Activated CD4-positive, alpha-beta T cell treated with anti-CD3 and anti-CD28 coated beads, Interleukin-2, Interleukin-6, amounts not matched to agents 100 ng/mL and 50 ng/mL, durations not matched to agents 16 hours and 8 hours (primary cell): ENCODE results near the gene LRP6.
A peak's percentile ranks its signal among the peaks of the same experiment; 100 is the strongest.
"Not testable (repeated sequence)": the region's sequence is repeated elsewhere in the genome, so short reads cannot be mapped to it uniquely, and the experiment has no call there.

Experiments used
- DNase-seq: peaks from one replicate; pipeline ENCODE4 v3.0.0-alpha.2; 2020

The LRP6 gene

GRCh38 chr12:12266873-12267741 is at the start of gene LRP6:
Gene LRP6, minus strand, starts transcription at chr12:12267044. Its CDS starts 309 bp downstream, at chr12:12266735.
- DNase-seq: peak; percentile 67

GRCh38 chr12:12315838-12316237 is 49.0 kb upstream of the LRP6 start:
- no peak for DNase-seq

- not testable (repeated sequence) for DNase-seq
Observed at GRCh38 chr12:12310695-12311094, 43.9 kb upstream of the LRP6 start.

GRCh38 chr12:12305568-12306300 is 38.9 kb upstream of the LRP6 start:
- peak; percentile 13 for DNase-seq

- DNase-seq: no peak
Observed at GRCh38 chr12:12302976-12303375, 36.1 kb upstream of the LRP6 start.

- no peak for DNase-seq
Observed at GRCh38 chr12:12301122-12301521, 34.3 kb upstream of the LRP6 start.

GRCh38 chr12:12297201-12297830 is 30.5 kb upstream of the LRP6 start:
- DNase-seq: no peak

GRCh38 chr12:12294215-12295005 is 27.6 kb upstream of the LRP6 start:
- DNase-seq: no peak

- no peak for DNase-seq
Observed at GRCh38 chr12:12290206-12290605, 23.4 kb upstream of the LRP6 start.

- DNase-seq: no peak
Observed at GRCh38 chr12:12286441-12286840, 19.6 kb upstream of the LRP6 start.

- DNase-seq: no peak
Observed at GRCh38 chr12:12282761-12283425, 16.0 kb upstream of the LRP6 start.

- DNase-seq: no peak
Observed at GRCh38 chr12:12282202-12282601, 15.4 kb upstream of the LRP6 start.

GRCh38 chr12:12281134-12281533 is 14.3 kb upstream of the LRP6 start:
- no peak for DNase-seq

GRCh38 chr12:12278899-12279298 is 12.1 kb upstream of the LRP6 start:
- no peak for DNase-seq

GRCh38 chr12:12275874-12276273 is 9.0 kb upstream of the LRP6 start:
- DNase-seq: no peak

GRCh38 chr12:12273291-12273957 is 6.6 kb upstream of the LRP6 start:
- no peak for DNase-seq

GRCh38 chr12:12272869-12273268 is 6.0 kb upstream of the LRP6 start:
- DNase-seq: no peak

GRCh38 chr12:12270226-12270625 is 3.4 kb upstream of the LRP6 start:
- no peak for DNase-seq

GRCh38 chr12:12267742-12268200 is 927 bp upstream of the LRP6 start:
- DNase-seq: no peak

GRCh38 chr12:12266389-12266872 is 413 bp downstream of the LRP6 start:
- DNase-seq: no peak
